ENCODE results near the gene EXT2.

DNA sequence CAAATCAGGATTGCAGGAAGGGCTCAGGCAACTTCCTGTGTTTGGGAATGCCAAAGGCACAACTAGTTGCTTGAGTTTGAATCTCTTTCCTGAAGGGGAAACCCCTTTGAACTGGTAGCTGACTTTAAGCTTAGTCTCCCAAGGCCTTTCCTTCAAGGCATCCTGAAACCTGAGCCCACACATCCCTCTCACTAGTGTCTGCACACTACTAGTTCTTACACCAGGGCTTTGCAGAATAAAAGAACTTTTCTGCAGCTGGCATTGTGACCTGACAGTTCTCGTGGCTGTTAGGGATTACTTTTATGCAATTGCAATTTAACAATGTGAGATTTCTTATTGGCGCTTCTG, 95.4 kb downstream of the EXT2 start:
- TF ChIP-seq, protein P1, sequence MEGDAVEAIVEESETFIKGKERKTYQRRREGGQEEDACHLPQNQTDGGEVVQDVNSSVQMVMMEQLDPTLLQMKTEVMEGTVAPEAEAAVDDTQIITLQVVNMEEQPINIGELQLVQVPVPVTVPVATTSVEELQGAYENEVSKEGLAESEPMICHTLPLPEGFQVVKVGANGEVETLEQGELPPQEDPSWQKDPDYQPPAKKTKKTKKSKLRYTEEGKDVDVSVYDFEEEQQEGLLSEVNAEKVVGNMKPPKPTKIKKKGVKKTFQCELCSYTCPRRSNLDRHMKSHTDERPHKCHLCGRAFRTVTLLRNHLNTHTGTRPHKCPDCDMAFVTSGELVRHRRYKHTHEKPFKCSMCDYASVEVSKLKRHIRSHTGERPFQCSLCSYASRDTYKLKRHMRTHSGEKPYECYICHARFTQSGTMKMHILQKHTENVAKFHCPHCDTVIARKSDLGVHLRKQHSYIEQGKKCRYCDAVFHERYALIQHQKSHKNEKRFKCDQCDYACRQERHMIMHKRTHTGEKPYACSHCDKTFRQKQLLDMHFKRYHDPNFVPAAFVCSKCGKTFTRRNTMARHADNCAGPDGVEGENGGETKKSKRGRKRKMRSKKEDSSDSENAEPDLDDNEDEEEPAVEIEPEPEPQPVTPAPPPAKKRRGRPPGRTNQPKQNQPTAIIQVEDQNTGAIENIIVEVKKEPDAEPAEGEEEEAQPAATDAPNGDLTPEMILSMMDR (IDR thresholded peaks at IDR 0.05 in 4 of 5, conservative IDR thresholded peaks at IDR 0.05 in 1 of 5): no peak
- no peak for TF ChIP-seq POLR2A (IDR thresholded peaks at IDR 0.05)
